C4-2B (cell line): ENCODE measurements around the gene TSPAN9.

Experiments used
- H3K27ac ChIP-seq: fragments of 450-650 bp; 2 replicates; pipeline ENCODE4 v1.5.1; 2017
- CTCF ChIP-seq: fragments of 450-650 bp; conservative IDR thresholded peaks from 2 replicates; pipeline ENCODE4 v1.5.1; 2017; ENCODE audit warnings: mild to moderate bottlenecking
- ZFX ChIP-seq: fragments of 450-650 bp; IDR thresholded peaks from 2 replicates; pipeline ENCODE4 v1.6.1; 2017

TSPAN9 gene

DNA sequence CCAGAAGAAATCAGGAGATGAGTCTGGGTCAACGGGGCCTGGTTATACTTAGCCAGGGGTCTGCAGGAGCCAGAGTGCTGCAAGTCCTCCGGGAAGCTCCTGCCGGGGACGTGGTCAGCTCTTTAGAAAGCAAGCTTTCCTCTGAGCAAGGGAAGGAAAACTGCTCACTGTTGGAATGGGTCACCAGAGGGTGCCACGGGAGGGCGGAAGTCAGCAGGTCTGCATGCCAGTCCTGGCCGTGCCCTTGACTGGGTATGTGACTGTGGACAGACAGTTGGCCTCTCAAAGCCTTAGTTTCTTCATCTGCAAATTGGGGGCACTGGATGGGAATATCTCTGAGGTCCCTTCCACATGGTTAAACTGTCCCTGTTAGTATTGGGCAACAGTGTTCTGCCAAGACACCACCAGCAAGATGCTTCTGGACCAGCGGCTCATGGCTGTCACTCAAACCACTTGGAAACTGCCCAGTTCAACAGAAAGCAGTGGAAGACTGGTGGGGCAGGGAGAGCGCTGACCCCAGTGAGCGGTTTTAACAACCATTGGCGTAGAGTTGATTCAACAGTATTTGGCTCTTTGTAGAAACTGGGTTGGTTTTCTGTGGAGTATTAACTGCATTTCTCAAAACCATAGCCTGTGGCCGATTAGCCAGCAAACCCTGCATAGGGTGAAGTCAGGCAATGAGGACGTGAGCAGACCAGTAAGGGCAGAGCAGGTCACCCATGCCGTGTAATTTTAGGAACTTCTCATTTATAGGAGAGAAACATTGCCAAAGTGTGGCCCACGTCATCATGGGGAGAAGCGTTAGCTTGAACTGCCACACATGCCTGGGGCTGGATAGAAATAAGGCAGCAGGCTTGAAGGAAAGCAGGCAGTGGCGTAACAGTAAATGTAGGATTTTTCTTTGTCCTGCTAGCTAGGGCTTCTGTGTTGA is 249.9 kb downstream of the TSPAN9 start:
- no peak overlapping the region for H3K27ac ChIP-seq
- TF ChIP-seq CTCF = no peak
- no peak for TF ChIP-seq ZFX

DNA sequence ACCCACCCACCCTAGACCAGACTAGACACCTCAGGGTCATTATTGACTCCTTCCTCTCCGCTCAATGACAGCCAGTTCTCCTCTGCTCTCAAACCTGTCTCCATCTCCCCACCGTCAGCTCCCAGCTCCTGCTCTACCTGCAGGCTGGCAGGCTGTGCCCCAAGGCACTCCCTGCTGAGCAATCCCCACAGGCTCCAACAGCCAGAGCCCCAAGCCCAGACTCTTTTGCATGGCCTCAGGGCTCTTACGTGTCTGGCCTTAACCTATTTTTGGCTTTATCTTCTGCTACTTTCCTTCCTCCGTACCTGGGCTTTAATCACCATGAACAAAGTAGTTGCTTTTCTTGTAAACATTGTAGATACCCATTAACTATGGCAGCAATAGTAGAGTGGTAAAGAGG is 250.9 kb downstream of the TSPAN9 start:
- TF ChIP-seq ZFX = no peak
- TF ChIP-seq CTCF = no peak
- no peak overlapping the region for H3K27ac ChIP-seq

GRCh38 chr12:3328571-3328970 is 251.4 kb downstream of the TSPAN9 start:
- H3K27ac ChIP-seq = no peak overlapping the region
- no peak for TF ChIP-seq CTCF
- no peak for TF ChIP-seq ZFX

DNA sequence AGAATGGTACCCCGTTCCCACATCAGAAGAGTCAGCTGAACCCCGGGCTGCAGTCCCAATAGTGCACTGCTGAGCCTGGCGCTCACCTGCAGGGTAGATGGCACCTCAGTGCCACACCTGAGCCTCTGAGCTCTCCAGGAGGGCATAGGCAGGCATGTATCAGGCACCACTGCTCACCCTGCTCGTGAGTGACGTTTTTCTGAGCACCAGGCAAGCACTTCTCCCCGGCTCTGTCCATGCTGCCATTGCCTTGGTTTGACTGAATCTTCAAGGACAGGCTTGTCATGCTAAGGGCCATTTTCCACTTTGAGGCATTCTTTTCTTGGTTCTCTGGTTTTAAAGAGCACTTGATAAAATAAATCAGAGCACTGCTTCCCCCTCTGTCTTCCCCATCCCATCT is 252.2 kb downstream of the TSPAN9 start:
- TF ChIP-seq ZFX (no peak), CTCF (no peak)
- no peak overlapping the region for H3K27ac ChIP-seq

DNA sequence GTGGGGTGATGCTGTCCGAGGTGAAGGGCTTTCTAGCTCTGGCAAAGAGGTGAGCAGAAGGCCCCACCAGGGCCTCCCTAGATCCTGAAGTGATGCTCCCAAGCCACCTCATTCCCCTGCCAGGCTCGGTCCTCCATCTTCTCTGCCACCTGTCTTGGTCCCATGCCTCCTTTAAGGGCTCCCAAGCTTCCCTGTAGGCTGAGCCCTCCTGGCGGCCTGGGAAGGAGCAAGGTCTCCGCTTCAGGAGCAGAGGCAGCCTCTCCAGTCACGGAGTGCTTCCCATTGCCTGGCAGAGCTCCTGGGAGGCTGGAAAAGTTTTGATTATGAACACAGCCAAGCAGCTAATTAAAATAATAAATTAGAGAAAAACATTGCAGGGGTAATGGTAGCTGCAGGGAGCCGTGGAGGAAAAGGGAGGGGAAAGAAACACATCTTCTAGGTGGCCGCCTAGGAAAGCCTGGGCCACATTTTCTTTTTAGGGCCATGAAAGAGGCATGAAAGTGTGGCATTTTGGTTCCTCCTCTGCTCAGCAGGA is 253.9 kb downstream of the TSPAN9 start:
- H3K27ac ChIP-seq = no peak overlapping the region
- no peak for TF ChIP-seq CTCF
- TF ChIP-seq ZFX = no peak

DNA sequence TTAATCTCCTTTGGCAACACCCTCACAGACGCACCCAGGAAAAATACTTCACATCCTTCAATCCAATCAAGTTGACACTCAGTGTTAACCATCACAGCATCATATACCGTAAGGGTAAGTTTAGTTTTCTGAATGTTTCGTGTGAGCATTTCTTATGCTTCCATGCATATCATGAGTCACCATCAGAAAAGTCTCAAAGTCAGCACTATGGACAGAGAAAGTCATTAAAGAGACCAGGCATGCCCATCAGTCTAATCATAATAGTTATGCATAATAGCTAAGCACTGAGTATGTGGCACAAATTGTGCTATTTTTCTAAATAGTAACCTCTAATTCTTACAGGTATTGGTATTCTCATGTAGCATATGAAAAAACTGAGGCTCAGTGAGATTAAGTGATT is 255.0 kb downstream of the TSPAN9 start:
- H3K27ac ChIP-seq = no peak overlapping the region
- no peak for TF ChIP-seq ZFX
- no peak for TF ChIP-seq CTCF

DNA sequence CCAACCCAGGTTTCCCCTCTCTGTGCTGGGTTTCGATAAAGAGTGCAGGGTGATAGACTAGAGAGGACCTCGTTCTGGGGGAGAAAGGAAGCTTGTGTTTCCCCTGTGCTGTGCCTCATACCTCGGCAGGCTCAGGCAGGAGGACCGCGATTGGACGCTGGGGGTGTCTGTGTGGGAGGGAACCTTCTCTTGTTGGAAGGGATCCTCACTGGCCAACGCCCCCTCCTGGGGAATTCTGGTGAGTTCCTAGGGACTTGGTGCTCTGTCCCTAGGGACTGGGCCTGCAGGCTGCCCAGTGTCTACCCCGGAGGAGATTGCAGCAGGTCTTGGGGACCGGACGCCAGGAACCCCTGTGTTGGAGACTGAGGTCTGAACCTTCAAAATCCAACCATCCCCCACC is 256.4 kb downstream of the TSPAN9 start:
- no peak overlapping the region for H3K27ac ChIP-seq
- TF ChIP-seq ZFX = no peak
- TF ChIP-seq CTCF = no peak
